ENCODE measurements around the gene ZPBP.

GRCh38 chr7:49995681-49996080 is 97.4 kb downstream of the ZPBP start:
- TF ChIP-seq FOXM1 (IDR thresholded peaks at IDR 0.05; ENCODE audit: borderline replicate concordance, low read depth) = no peak
- TF ChIP-seq EP300 (IDR thresholded peaks at IDR 0.05; ENCODE audit: borderline replicate concordance) = no peak
- no peak for TF ChIP-seq CREB1 (IDR thresholded peaks at IDR 0.05; ENCODE audit: low read depth)
- TF ChIP-seq, protein P1, sequence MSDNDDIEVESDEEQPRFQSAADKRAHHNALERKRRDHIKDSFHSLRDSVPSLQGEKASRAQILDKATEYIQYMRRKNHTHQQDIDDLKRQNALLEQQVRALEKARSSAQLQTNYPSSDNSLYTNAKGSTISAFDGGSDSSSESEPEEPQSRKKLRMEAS (IDR thresholded peaks at IDR 0.05) = no peak
- no peak for TF ChIP-seq TAF1 (IDR thresholded peaks at IDR 0.05; ENCODE audit: low read depth)
- TF ChIP-seq RAD21 (IDR thresholded peaks at IDR 0.05; ENCODE audit: low read depth) = no peak
- TF ChIP-seq ZBTB7A (IDR thresholded peaks at IDR 0.05; ENCODE audit: low read depth) = no peak
- TF ChIP-seq, protein P2, sequence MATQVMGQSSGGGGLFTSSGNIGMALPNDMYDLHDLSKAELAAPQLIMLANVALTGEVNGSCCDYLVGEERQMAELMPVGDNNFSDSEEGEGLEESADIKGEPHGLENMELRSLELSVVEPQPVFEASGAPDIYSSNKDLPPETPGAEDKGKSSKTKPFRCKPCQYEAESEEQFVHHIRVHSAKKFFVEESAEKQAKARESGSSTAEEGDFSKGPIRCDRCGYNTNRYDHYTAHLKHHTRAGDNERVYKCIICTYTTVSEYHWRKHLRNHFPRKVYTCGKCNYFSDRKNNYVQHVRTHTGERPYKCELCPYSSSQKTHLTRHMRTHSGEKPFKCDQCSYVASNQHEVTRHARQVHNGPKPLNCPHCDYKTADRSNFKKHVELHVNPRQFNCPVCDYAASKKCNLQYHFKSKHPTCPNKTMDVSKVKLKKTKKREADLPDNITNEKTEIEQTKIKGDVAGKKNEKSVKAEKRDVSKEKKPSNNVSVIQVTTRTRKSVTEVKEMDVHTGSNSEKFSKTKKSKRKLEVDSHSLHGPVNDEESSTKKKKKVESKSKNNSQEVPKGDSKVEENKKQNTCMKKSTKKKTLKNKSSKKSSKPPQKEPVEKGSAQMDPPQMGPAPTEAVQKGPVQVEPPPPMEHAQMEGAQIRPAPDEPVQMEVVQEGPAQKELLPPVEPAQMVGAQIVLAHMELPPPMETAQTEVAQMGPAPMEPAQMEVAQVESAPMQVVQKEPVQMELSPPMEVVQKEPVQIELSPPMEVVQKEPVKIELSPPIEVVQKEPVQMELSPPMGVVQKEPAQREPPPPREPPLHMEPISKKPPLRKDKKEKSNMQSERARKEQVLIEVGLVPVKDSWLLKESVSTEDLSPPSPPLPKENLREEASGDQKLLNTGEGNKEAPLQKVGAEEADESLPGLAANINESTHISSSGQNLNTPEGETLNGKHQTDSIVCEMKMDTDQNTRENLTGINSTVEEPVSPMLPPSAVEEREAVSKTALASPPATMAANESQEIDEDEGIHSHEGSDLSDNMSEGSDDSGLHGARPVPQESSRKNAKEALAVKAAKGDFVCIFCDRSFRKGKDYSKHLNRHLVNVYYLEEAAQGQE (IDR thresholded peaks at IDR 0.05; ENCODE audit: low read depth) = no peak
- TF ChIP-seq, protein P3, sequence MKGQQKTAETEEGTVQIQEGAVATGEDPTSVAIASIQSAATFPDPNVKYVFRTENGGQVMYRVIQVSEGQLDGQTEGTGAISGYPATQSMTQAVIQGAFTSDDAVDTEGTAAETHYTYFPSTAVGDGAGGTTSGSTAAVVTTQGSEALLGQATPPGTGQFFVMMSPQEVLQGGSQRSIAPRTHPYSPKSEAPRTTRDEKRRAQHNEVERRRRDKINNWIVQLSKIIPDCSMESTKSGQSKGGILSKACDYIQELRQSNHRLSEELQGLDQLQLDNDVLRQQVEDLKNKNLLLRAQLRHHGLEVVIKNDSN (IDR thresholded peaks at IDR 0.05) = no peak
- TF ChIP-seq CEBPB (IDR thresholded peaks at IDR 0.05) = no peak
- TF ChIP-seq EGR1 (IDR thresholded peaks at IDR 0.05) = no peak

All from Ishikawa (cell line).